NCI-H2171 (cell line): ENCODE measurements around the gene MMP11.

ENCODE experiments used
- DNase-seq: peaks from one replicate; lab custom pipeline; 2025; lab: John Stamatoyannopoulos, UW

Gene MMP11

GRCh38 chr22:23828800-23829680, 56.4 kb downstream of the MMP11 start:
- no peak for DNase-seq

- no peak for DNase-seq
These were observed 57.3 kb downstream of the MMP11 start for GRCh38 chr22:23829845-23830372.

GRCh38 chr22:23831261-23831660, 58.6 kb downstream of the MMP11 start:
- no peak for DNase-seq

GRCh38 chr22:23831781-23832180, 59.1 kb downstream of the MMP11 start:
- DNase-seq = no peak

GRCh38 chr22:23832226-23833016, 59.8 kb downstream of the MMP11 start:
- DNase-seq = no peak

GRCh38 chr22:23833017-23833751, 60.5 kb downstream of the MMP11 start:
- DNase-seq = no peak
